HepG2 (cell line): Measurements from ENCODE around the gene CCDC33. TPM values are rescaled to one million over a fixed set of nuclear protein-coding genes. Genes with fewer than 3 reads are reported as not detected.

ENCODE experiments used
- ATAC-seq: fragments of 200-7000 bp; cut with Tn5 transposase; 3 replicates; pipeline ENCODE4 v1.9.1; 2020; ENCODE audit warnings: mild to moderate bottlenecking, moderate library complexity
- BruUV-seq: library from RNA; stranded (reverse); fragments of 400-500 nt; replicated peaks from 2 replicates; lab custom pipeline; 2021; lab: Mats Ljungman, UMichigan
- CTCF ChIA-PET: fragments of 300-600 bp; formaldehyde crosslinking; extraction: SDS; loops from one replicate; lab custom pipeline; 2021; ENCODE audit warnings: low total read pairs, inconsistent platforms, low intra/inter-chr PET ratio; lab: Yijun Ruan, JAX
- POLR2A ChIA-PET: fragments of 350-600 bp; sonication (Branson Sonifier 250); formaldehyde crosslinking; loops from one replicate; lab custom pipeline; 2020; ENCODE audit warnings: antibody characterized with exemption, inconsistent platforms; lab: Yijun Ruan, JAX
- DNase-seq: peaks from one replicate; pipeline ENCODE4 v3.0.0-alpha.2; 2015; ENCODE audit warnings: low spot score
- FAIRE-seq: peaks from 3 replicates; lab custom pipeline; 2011; peaks lifted over from hg19 to GRCh38; lab: Jason Lieb, UNC
- H2AFZ ChIP-seq: one replicate; pipeline ENCODE4 v1.6.1; 2011; ENCODE audit warnings: low read length, inconsistent platforms
- H3K27ac ChIP-seq: fragments of 300-600 bp; 3 replicates; pipeline ENCODE4 v1.8.0; 2011; ENCODE audit warnings: mixed run types, mild to moderate bottlenecking, mixed read lengths, low read length, inconsistent platforms; ENCODE audit not compliant: insufficient read depth; ENCODE audit errors: extremely low read length
- H3K27me3 ChIP-seq, 2 experiments: fragments of 200-600 bp in 1 of 2; 2 replicates in 1 of 2; 3 replicates in 1 of 2; pipeline versions ENCODE4 v1.6.0 to v1.8.0; 2011; ENCODE audit warnings: low read length in 2 of 2, mild to moderate bottlenecking in 2 of 2, moderate library complexity in 2 of 2, inconsistent platforms in 1 of 2; ENCODE audit not compliant: insufficient read depth in 2 of 2, control insufficient read depth in 1 of 2
- H3K36me3 ChIP-seq, 2 experiments: fragments of 200-600 bp in 1 of 2; replicated peaks in 1 of 2; 2 replicates in 1 of 2; 3 replicates in 1 of 2; pipeline versions ENCODE4 v1.5.1 to v1.8.0; 2011; ENCODE audit warnings: low read length in 2 of 2, inconsistent platforms in 1 of 2; ENCODE audit not compliant: insufficient read depth in 2 of 2, control insufficient read depth in 1 of 2
- H3K4me1 ChIP-seq: 2 replicates; pipeline ENCODE4 v1.5.1; 2012; ENCODE audit warnings: low read length, inconsistent platforms; ENCODE audit not compliant: insufficient read depth
- H3K4me2 ChIP-seq: 2 replicates; pipeline ENCODE4 v1.6.0; 2011; ENCODE audit warnings: low read depth, low read length, inconsistent platforms
- H3K4me3 ChIP-seq, 3 experiments: fragments of 200-600 bp in 1 of 3; sonication (generic), shearing (Covaris generic) in 1 of 3; replicated peaks in 1 of 3; 2 replicates each; pipeline ENCODE4 v1.5.1; 2011 to 2016; ENCODE audit warnings: low read length in 3 of 3, inconsistent platforms in 2 of 3, low read depth in 2 of 3, mild to moderate bottlenecking in 2 of 3, control low read depth in 1 of 3, mixed read lengths in 1 of 3; ENCODE audit not compliant: insufficient read depth in 1 of 3
- H3K79me2 ChIP-seq: one replicate; pipeline ENCODE4 v1.6.1; 2011; ENCODE audit warnings: low read length, inconsistent platforms; ENCODE audit not compliant: insufficient read depth
- H3K9ac ChIP-seq: 2 replicates; pipeline ENCODE4 v1.6.0; 2011; ENCODE audit warnings: mild to moderate bottlenecking, low read depth, low read length, inconsistent platforms; ENCODE audit not compliant: insufficient read depth
- H3K9me3 ChIP-seq: 2 replicates; pipeline ENCODE4 v1.5.1; 2012; ENCODE audit warnings: mild to moderate bottlenecking, low read length
- H4K20me1 ChIP-seq: 2 replicates; pipeline ENCODE4 v1.6.0; 2011; ENCODE audit warnings: inconsistent platforms, mild to moderate bottlenecking, low read length, moderate library complexity; ENCODE audit not compliant: insufficient read depth
- TRAFD1 ChIP-seq: sonication (generic); formaldehyde crosslinking; IDR thresholded peaks from 2 replicates; pipeline ENCODE4 v1.5.1; 2020; ENCODE audit warnings: missing genetic modification reagents, mild to moderate bottlenecking, borderline replicate concordance
- ZNF234 ChIP-seq: sonication (generic); formaldehyde crosslinking; conservative IDR thresholded peaks from 2 replicates; pipeline ENCODE4 v1.5.1; 2020; ENCODE audit warnings: mild to moderate bottlenecking, missing genetic modification reagents
- ZNF350 ChIP-seq: sonication (generic); formaldehyde crosslinking; IDR thresholded peaks from 2 replicates; pipeline ENCODE4 v1.4.0; 2020; ENCODE audit warnings: mild to moderate bottlenecking, low read depth, missing genetic modification reagents, borderline replicate concordance
- ZNF883 ChIP-seq: sonication (generic); formaldehyde crosslinking; IDR thresholded peaks from 2 replicates; pipeline ENCODE4 v1.5.1; 2020; ENCODE audit warnings: mild to moderate bottlenecking, missing genetic modification reagents; ENCODE audit errors: not compliant biosample characterization
- whole genome bisulfite sequencing: methylation state at CpG from one replicate; pipeline ENCODE4 v1.1.6; 2017; ENCODE audit warnings: low lambda C conversion rate; 5-methylcytosine and 5-hydroxymethylcytosine counted together
- in situ Hi-C: cut with HindIII; loops from 2 replicates; pipeline ENCODE4 v1.10.0; 2017; ENCODE audit warnings: low pct_unique_long_range_greater_than_20kb; ENCODE audit not compliant: extremely low pct_ligation_motif_present
- intact Hi-C: fragments of 100-400 bp; cut with micrococcal nuclease; formaldehyde crosslinking; loops from one replicate; pipeline ENCODE4 v1.10.0; 2022; ENCODE audit not compliant: unreplicated experiment
- polyA plus RNA-seq, 8 experiments: library from polyadenylated mRNA; depleted of rRNA in 3 of 8; stranded (reverse) in 7 of 8; unstranded in 1 of 8; fragments of >200 nt; fragmentation: Illumina TruSeq in 4 of 8; extraction: Trizol in 4 of 8; gene quantifications; 2 replicates each; pipeline versions ENCODE4 v1.2.1 to v1.2.3, GENCODE V29; 2011 to 2016; ENCODE audit warnings: low read depth in 4 of 8, missing spikeins in 1 of 8, mixed read lengths in 1 of 8; ENCODE audit not compliant: insufficient read depth in 1 of 8
- total RNA-seq, 5 experiments: library from RNA; depleted of rRNA; stranded (reverse); fragments of >200 nt; fragmentation: Illumina TruSeq; extraction: Trizol; gene quantifications; 2 replicates each; pipeline ENCODE4 v1.2.3, GENCODE V29; 2016; ENCODE audit warnings: low read depth in 1 of 5
- TF ChIP-seq, protein P1 (sequence below): sonication (generic); formaldehyde crosslinking; IDR thresholded peaks from 2 replicates; pipeline ENCODE4 v1.4.0; 2020; ENCODE audit warnings: missing genetic modification reagents

Gene CCDC33
- total and polyA plus RNA-seq, 2 of the 13 experiments (the other 11 are each of a cell fraction or from before 2014, with no cell fraction given): 0.30 TPM; not detected in 1

- DNase-seq (no peak), ATAC-seq (no peak), FAIRE-seq (no peak)
- intact Hi-C loops: no loop called here
- CTCF ChIA-PET: no interaction called here
- Histone ChIP-seq H3K36me3 (no peaks in the 10 kb centered on the region), H3K4me2 (no peak overlapping the region), H3K9me3 (no peaks in the 10 kb centered on the region), H4K20me1 (no peaks in the 10 kb centered on the region), H3K9ac (no peak overlapping the region), H3K27me3 (peaks cover 2 to 15% of the 10 kb centered on the region in 2 experiments; a peak in 2 of 5 replicates), H3K4me3 (no peak overlapping the region), H3K27ac (no peak overlapping the region), H3K79me2 (no peaks in the 10 kb centered on the region), H2AFZ (no peak overlapping the region), H3K4me1 (peaks cover 11% of the 10 kb centered on the region; the same call in 1 of the 2 replicates)
- no TSS peak for BruUV-seq
- TF ChIP-seq TRAFD1 (no peak), ZNF883 (CRISPR knock-in tag) (no peak), ZNF350 (CRISPR knock-in tag) (no peak), ZNF234 (CRISPR knock-in tag) (no peak)
- TF ChIP-seq, protein P1, sequence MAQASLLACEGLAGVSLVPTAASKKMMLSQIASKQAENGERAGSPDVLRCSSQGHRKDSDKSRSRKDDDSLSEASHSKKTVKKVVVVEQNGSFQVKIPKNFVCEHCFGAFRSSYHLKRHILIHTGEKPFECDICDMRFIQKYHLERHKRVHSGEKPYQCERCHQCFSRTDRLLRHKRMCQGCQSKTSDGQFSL (CRISPR knock-in tag): no peak
- 24% methylated on average over 7 of the region's 10 CpGs for WGBS
- in situ Hi-C loops: no loop called here
- POLR2A ChIA-PET: no interaction called here
Measured at GRCh38 chr15:74226761-74227540, 9.2 kb upstream of the CCDC33 start.
